GM18526 (cell line): Measurements from ENCODE around the gene DNAJC6.

ENCODE experiments used
- POLR2A ChIP-seq: IDR thresholded peaks from 3 replicates; pipeline ENCODE4 v1.6.1; 2011; ENCODE audit not compliant: insufficient read length; ENCODE audit errors: extremely low read depth

Gene DNAJC6

DNA sequence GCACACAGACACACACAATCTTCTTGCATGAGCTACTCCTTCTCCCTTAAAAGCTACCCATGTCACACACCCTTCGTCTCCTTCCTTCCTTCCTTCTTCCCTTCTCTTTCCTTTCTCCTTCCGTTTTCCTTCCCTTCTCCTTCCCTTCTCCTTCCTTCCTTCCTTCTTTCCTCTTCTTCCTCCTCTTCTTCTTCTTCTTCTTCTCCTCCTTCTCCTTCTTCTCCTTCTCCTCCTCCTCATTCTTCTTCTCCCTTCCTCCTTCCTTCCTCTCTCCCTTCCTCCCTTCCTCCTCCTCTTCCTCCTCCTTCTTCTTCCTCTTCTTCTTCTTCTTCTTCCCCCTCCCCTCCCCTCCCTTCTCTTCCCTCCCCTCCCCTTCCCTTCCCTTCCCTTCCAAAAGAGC is 59.1 kb downstream of the DNAJC6 start:
- TF ChIP-seq POLR2A = no peak

- no peak for TF ChIP-seq POLR2A
These were observed 62.2 kb downstream of the DNAJC6 start for GRCh38 chr1:65371544-65371943.

- no peak for TF ChIP-seq POLR2A
These were observed 63.2 kb downstream of the DNAJC6 start for GRCh38 chr1:65372557-65372956.

DNA sequence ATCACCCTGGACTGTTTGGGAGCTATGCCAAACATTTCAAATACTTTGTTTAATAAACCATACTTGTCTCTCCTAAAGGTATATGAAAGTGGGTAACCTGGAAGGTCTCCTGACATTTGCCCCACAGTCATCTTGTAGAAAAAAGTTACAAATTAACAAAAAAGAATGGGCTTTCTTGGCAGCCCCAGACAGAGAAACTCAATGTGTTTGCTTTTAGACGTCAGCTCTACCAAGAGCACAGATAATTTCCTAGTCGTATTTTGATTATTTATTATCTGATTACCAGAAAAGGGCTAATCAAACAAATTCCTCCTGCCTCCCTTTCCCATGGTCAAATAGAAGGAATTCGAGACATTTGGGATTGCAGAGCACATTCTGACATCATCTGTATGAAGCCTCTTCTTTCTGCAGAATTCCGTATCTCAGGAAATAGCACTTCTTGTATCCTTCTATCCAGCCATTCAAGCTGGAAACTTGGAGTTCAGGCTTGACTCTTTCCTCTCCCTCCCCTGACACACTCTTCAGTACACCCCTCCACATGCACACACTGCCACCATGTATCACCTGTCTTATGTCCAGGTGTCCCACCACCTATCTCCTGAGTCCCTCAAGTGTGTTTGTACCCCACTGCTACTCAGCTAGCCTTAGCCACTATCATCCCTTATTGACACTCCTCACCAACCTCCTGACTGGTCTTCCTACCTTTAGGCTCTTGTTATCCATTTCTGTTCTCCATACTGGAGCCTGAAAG is 68.3 kb downstream of the DNAJC6 start:
- no peak for TF ChIP-seq POLR2A

DNA sequence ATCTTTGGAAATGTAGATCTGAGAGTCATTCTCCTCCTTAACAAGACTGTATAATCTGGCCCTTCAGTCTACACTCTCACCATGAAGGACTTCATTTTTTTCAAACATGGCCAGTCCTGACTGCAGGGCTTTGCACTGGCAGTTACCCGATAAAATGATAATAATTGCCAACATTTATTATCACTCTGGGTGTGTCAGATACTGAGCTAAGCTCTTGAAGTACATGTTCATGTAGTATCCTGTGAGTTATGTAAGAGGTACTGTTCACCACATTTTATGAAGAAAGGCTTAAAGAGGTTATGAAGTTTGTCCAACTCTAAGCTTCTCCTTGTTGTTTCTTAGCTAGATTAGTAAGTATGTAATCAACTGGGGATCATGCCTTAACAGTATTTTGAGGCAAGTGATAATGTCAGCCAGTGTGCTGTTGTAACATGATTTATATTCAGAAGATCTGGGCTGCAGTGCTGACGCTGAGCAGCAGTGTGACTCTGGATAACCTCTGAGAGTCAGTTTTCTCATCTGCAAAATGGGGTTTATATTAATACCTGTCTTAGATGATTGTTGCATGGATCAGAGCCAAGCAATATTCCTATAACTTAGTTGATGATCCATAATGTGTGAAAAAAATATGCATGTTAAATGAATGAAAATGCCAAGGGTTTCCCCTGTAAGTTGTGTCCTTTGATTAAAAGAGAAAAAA is 69.1 kb downstream of the DNAJC6 start:
- TF ChIP-seq POLR2A = no peak

DNA sequence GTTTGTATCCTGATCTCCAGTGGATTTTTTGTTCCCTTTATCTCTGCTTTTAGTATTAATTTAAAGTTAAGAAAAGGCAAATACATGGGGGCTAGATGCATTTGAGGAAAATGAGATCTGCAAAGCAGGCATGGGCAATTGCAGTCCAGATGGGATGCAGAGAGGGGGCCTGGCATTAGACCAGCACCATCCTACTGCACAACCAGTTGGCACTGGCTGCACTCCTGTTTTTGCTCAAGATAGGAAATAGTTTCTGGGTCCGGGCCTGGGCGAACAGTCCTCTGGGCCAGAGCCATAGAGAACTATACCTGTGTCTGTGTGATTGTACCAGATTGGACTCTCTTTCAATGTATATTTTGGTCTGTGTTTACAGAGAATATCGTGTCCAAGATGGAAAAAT is 77.1 kb downstream of the DNAJC6 start:
- TF ChIP-seq POLR2A = no peak

DNA sequence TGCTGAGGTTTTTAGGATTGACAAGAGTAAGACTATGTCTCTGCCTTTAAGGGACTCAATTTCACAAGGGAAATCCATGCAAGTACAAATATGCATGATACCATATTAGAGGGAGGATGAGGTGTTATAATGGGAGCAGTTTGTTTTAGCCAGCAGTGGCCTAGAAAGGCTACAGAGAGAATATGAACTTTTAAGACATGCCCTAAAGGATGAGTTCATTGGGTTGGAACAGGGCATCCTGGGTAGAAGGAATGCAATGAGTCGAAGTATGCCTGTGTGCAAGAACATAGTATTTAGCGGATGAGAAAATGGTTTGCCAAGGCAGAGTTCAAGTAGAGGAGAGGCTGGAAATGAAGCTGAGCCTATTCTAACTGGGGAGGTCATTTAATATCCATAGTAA is 78.5 kb downstream of the DNAJC6 start:
- no peak for TF ChIP-seq POLR2A

DNA sequence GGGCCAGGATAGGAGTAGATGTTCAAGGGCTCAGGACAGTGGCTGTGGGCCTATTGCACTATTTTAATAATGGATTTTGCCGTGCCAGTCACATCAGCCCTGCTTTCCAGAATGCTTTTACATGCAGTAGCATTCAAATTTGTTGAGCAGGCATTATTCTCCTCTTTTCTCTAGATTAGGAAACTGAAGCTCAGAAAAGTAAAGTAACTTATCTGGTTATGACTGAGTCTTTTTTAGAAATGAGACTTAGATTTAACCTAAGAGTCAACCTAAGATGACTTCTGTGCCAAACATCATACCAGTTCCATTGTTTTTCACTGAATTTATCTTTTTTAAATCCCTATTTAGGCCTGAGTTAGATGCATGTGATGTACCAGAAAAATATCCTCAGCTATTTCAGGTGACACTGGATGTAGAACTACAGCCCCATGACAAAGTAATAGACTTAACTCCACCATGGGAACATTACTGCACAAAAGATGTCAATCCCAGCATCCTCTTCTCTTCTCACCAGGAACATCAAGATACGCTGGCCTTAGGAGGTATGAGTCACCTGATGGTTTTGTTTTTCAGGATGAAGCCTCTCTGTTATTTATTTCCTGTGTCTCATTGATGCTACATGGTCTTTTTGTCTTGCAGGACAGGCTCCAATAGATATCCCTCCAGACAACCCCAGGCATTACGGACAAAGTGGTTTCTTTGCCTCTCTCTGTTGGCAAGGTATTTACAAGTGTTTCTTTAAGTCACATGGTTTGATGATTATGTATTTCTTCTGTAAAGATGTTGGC is 79.8 kb downstream of the DNAJC6 start:
- TF ChIP-seq POLR2A = no peak

DNA sequence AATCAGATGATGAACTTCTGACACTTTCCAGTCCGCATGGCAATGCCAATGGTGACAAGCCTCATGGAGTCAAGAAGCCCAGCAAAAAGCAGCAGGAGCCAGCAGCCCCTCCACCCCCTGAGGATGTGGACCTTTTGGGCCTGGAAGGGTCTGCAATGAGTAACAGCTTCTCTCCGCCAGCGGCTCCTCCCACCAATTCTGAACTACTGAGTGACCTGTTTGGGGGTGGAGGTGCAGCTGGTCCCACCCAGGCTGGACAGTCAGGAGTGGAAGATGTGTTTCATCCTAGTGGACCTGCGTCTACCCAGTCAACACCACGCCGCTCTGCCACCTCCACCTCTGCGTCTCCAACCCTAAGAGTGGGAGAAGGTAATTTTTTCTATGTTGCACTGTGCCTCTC is 83.2 kb downstream of the DNAJC6 start:
- TF ChIP-seq POLR2A = no peak

GRCh38 chr1:65393347-65393746 is 84.0 kb downstream of the DNAJC6 start:
- no peak for TF ChIP-seq POLR2A

DNA sequence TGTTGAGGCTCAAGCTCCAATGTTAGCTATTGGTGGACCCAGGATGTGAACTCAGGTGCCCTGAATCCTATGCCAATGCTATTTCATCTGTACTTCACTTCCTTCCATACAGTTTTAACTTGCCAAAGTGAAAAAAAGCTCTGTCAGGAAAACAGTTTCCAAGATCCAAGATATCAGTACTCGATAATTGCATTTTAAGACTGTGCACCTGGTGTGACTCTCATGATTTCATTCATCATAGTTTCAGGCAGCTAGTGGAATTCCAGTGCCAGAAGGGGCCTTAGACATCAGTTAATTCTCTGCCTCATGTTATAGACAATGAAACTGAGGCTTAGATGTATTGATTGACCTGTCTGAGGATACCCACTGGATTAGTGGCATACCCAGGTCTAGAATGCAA is 84.6 kb downstream of the DNAJC6 start:
- TF ChIP-seq POLR2A = no peak

- no peak for TF ChIP-seq POLR2A
These were observed 86.7 kb downstream of the DNAJC6 start for GRCh38 chr1:65395887-65396612.

- no peak for TF ChIP-seq POLR2A
These were observed 88.7 kb downstream of the DNAJC6 start for GRCh38 chr1:65398083-65398482.

GRCh38 chr1:65399003-65399402 is 89.7 kb downstream of the DNAJC6 start:
- TF ChIP-seq POLR2A = no peak

DNA sequence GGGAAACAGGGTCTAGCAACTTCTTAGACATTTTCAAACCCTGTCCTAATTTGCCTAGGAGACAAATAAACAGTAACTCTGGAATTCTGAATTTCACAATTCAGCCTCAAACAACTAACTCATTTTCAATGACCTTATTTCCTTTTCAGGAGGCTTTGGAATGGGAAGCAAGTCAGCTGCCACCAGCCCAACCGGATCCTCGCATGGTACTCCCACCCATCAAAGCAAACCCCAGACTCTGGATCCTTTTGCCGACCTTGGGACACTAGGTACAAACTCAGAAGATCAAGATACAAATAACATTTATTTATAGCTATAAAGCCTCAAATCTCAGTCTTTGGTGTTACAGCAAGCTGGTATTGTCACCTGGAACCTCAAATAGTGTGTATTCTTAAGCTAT is 92.3 kb downstream of the DNAJC6 start:
- no peak for TF ChIP-seq POLR2A
